ENCODE data around the gene FIGN. TPM values are rescaled to one million over a fixed set of nuclear protein-coding genes. Genes with fewer than 3 reads are reported as not detected.

FIGN gene
- total and polyA plus RNA-seq, 2 of the 4 experiments (the other 2 are of a cell fraction), result 0.77 to 0.90 TPM

GRCh38 chr2:163625632-163626031 is 110.2 kb downstream of the FIGN start:
- H3K27me3 ChIP-seq (ENCODE audit: control insufficient read depth, insufficient read depth, low read length), result no peaks in the 10 kb centered on the region
- H3K9ac ChIP-seq (ENCODE audit: low read depth, low read length), result no peak overlapping the region
- H3K36me3 ChIP-seq (ENCODE audit: control insufficient read depth, insufficient read depth, low read length), result no peaks in the 10 kb centered on the region
- H3K9me3 ChIP-seq (ENCODE audit: control insufficient read depth, insufficient read depth, low read length), result no peaks in the 10 kb centered on the region
- no peak overlapping the region for H4K91ac ChIP-seq (ENCODE audit: insufficient read depth, low read depth, low read length)
- WGBS, 2 experiments (ENCODE audit: extremely low coverage in 2 of 2, insufficient read length in 1 of 2), result no CpG with 5 or more reads among the region's 1 CpG
- dilution Hi-C loops (cut with HindIII; ENCODE audit: low sequenced_read_pairs, unreplicated experiment) (no loop called here), in situ Hi-C loops (cut with MboI; ENCODE audit: low sequenced_read_pairs) (no loop called here), intact Hi-C loops (cut with micrococcal nuclease) (no loop called here)
- H2BK5ac ChIP-seq (ENCODE audit: low read depth, low read length, poor library complexity, severe bottlenecking), result no peak overlapping the region
- no peak overlapping the region for H3K4me2 ChIP-seq (ENCODE audit: low read depth, low read length)
- no peaks in the 10 kb centered on the region for H4K20me1 ChIP-seq (ENCODE audit: insufficient read depth, low read length)
- CTCF ChIA-PET, result no interaction called here
- H4K8ac ChIP-seq (ENCODE audit: low read depth in 2 of 2, low read length in 2 of 2), result no peak overlapping the region
- H3K4ac ChIP-seq (ENCODE audit: low read depth, low read length), result no peak overlapping the region
- no peak overlapping the region for H3K27ac ChIP-seq (ENCODE audit: insufficient read depth, low read length)
- H2AK5ac ChIP-seq (ENCODE audit: low read depth, low read length), result no peak overlapping the region
- no peak overlapping the region for H2AK9ac ChIP-seq (replicated peaks; ENCODE audit: low read depth, low read length, poor library complexity)
- POLR2A ChIA-PET (ENCODE audit: unreplicated experiment), result no interaction called here
- H2BK120ac ChIP-seq (ENCODE audit: low read depth, low read length), result no peak overlapping the region
- H3K9me1 ChIP-seq (ENCODE audit: insufficient read depth, low read length), result no peaks in the 10 kb centered on the region
- TF ChIP-seq FOS (IDR thresholded peaks at IDR 0.05; ENCODE audit: low read depth, low read length) (no peak), RFX5 (IDR thresholded peaks at IDR 0.05; ENCODE audit: low read depth, low read length) (no peak), CTCF (conservative IDR thresholded peaks at IDR 0.05; ENCODE audit: low read depth, low read length) (no peak), MAZ (IDR thresholded peaks at IDR 0.05; ENCODE audit: borderline replicate concordance, low read depth, low read length) (no peak), CEBPB (IDR thresholded peaks at IDR 0.05; ENCODE audit: low read depth, low read length) (no peak), SMC3 (IDR thresholded peaks at IDR 0.05; ENCODE audit: low read depth, low read length) (no peak), RAD21 (IDR thresholded peaks at IDR 0.05; ENCODE audit: low read length) (no peak)
- no peak overlapping the region for H2BK20ac ChIP-seq (ENCODE audit: low read depth, low read length)
- ATAC-seq (ENCODE audit: low read depth) (no peak), DNase-seq (no peak)
- no peak overlapping the region for H3K18ac ChIP-seq (ENCODE audit: low read depth, low read length)
- no peak overlapping the region for H2AFZ ChIP-seq (replicated peaks; ENCODE audit: low read length, poor library complexity)
- no peaks in the 10 kb centered on the region for H3K4me1 ChIP-seq (ENCODE audit: control insufficient read depth, insufficient read depth, low read length)
- H3K4me3 ChIP-seq (ENCODE audit: insufficient read depth, low read depth, low read length), result no peak overlapping the region
- no TSS peak for BruUV-seq (replicated peaks)
- H2BK15ac ChIP-seq (ENCODE audit: low read depth, low read length), result no peak overlapping the region
- H3K14ac ChIP-seq (replicated peaks; ENCODE audit: low read depth, low read length), result no peak overlapping the region
- H3K56ac ChIP-seq (ENCODE audit: extremely low read depth, insufficient read depth, low read length), result no peak overlapping the region
- no peak overlapping the region for H3K23ac ChIP-seq (ENCODE audit: low read depth, low read length)
- no peaks in the 10 kb centered on the region for H3K79me1 ChIP-seq (ENCODE audit: low read depth in 1 of 2, low read length in 2 of 2)
- no peak overlapping the region for H4K5ac ChIP-seq (ENCODE audit: low read depth, low read length)

Measured in IMR-90 (cell line).